ENCODE data around the gene STOX2. TPM values are rescaled to one million over a fixed set of nuclear protein-coding genes. Genes with fewer than 3 reads are reported as not detected.

Gene STOX2
- total and polyA plus RNA-seq, 2 of the 8 experiments (the other 6 are each of a cell fraction or from before 2014, with no cell fraction given), result 5.5 to 20.0 TPM

DNA sequence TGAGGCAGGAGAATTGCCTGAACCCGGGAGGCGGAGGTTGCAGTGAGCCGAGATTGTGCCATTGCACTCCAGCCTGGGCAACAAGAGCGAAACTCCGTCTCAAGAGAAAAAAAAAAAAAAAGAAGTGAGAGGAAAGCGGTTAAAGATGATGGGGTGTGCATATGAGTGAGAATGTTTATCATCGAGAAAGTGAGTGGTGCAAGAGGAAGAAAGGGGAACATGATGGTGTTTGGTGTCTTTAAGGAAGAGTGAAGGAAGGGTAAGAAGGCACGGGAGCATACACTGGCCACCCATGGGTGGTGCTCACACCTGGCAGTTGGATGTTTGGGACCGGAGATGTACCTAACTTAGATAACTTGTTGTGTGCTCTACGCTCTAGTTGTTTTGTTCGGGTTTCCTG is 62.2 kb downstream of the STOX2 start:
- Histone ChIP-seq H3K14ac (ENCODE audit: insufficient read length) (no peak overlapping the region), H3K23me2 (ENCODE audit: low read depth, low read length) (no peaks in the 10 kb centered on the region; the same call in 1 of the 2 replicates), H3K4me1 (replicated peaks in 1 of 4; ENCODE audit: control insufficient read depth in 3 of 4, insufficient read depth in 4 of 4, low read length in 3 of 4) (peaks cover 2 to 9% (median 5%) of the 10 kb centered on the region in 4 experiments; a peak in 5 of 7 replicates), H2BK12ac (ENCODE audit: low read depth, low read length) (no peak overlapping the region), H4K8ac (ENCODE audit: extremely low read depth, insufficient read depth, low read length) (no peak overlapping the region), H2BK15ac (ENCODE audit: low read length) (no peak overlapping the region), H3K27ac (ENCODE audit: low read depth, low read length) (no peak overlapping the region), H3K18ac (ENCODE audit: extremely low read depth, low read length) (no peak overlapping the region), H3K23ac (ENCODE audit: insufficient read length) (no peak overlapping the region), H2BK20ac (ENCODE audit: low read length) (no peak overlapping the region), H3K79me1 (ENCODE audit: low read depth, low read length) (no peaks in the 10 kb centered on the region), H3K9me3 (ENCODE audit: insufficient read depth in 2 of 2, low read depth in 1 of 2, low read length in 1 of 2) (no peaks in the 10 kb centered on the region), H3K56ac (replicated peaks; ENCODE audit: insufficient read length, low read depth, low read length) (no peak overlapping the region), H3K4me2 (ENCODE audit: insufficient read depth in 1 of 2, low read depth in 2 of 2, low read length in 2 of 2) (no peak overlapping the region), H3K36me3 (ENCODE audit: control insufficient read depth in 2 of 4, insufficient read depth in 4 of 4, low read length in 3 of 4) (no peaks in the 10 kb centered on the region), H3K9ac (replicated peaks in 1 of 4; ENCODE audit: extremely low read depth in 1 of 4, low read depth in 3 of 4, low read length in 3 of 4) (no peak overlapping the region), H2AK5ac (ENCODE audit: low read depth, low read length) (no peak overlapping the region), H2AFZ (ENCODE audit: low read length) (no peak overlapping the region), H3K4me3 (ENCODE audit: extremely low read depth in 1 of 4, insufficient read depth in 2 of 4, low read depth in 3 of 4, low read length in 4 of 4) (no peak overlapping the region), H4K20me1 (replicated peaks in 1 of 2; ENCODE audit: control insufficient read depth in 1 of 2, insufficient read depth in 2 of 2, low read length in 2 of 2) (no peaks in the 10 kb centered on the region), H4K91ac (replicated peaks; ENCODE audit: insufficient read length, low read length) (no peak overlapping the region), H2BK5ac (ENCODE audit: low read depth, low read length) (no peak overlapping the region), H3K79me2 (ENCODE audit: control insufficient read depth in 1 of 2, insufficient read depth in 2 of 2, low read length in 2 of 2) (peaks cover 0 to 15% of the 10 kb centered on the region in 2 experiments; a peak in 2 of 4 replicates), H2BK120ac (replicated peaks; ENCODE audit: low read depth, low read length) (no peak overlapping the region), H4K5ac (ENCODE audit: insufficient read length, low read depth, low read length) (no peak overlapping the region), H3K27me3 (replicated peaks in 1 of 4; ENCODE audit: control insufficient read depth in 3 of 4, extremely low read depth in 1 of 4, insufficient read depth in 3 of 4, low read length in 3 of 4) (no peaks in the 10 kb centered on the region), H3K4ac (replicated peaks; ENCODE audit: insufficient read length, low read depth, low read length) (no peak overlapping the region)
- DNase-seq (ENCODE audit: low read depth in 1 of 2, low spot score in 2 of 2) (no peak), FAIRE-seq (no peak)
- ChIA-PET CTCF (ENCODE audit: partially characterized antibody) (interaction anchor here (0.6 to 0.7 kb wide), 2 partner anchors 17 to 131 kb away, joined by 3 to 4 read pairs; no protein-coding TSS in a partner anchor), POLR2A (ENCODE audit: partially characterized antibody) (interaction anchor here (0.8 kb wide), 1 partner anchor 57 kb away, joined by 3 read pairs; no protein-coding TSS in a partner anchor)
- 96 to 100% methylated on average over 2 to 7 of the region's 11 CpGs for WGBS, 2 experiments (ENCODE audit: extremely low coverage in 1 of 2, insufficient coverage in 1 of 2, insufficient read length in 1 of 2, insufficient replicate concordance in 2 of 2, low coverage in 1 of 2, low lambda C conversion rate in 2 of 2, missing lambda C conversion rate in 1 of 2)
- no peak for TF ChIP-seq RNF2 (IDR thresholded peaks at IDR 0.05; ENCODE audit: borderline replicate concordance, low read depth, low read length, missing control alignments, poor library complexity, severe bottlenecking)
- no peak for TF ChIP-seq EP300 (IDR thresholded peaks at IDR 0.05; ENCODE audit: borderline replicate concordance in 1 of 2, low read depth in 2 of 2, low read length in 2 of 2)
- no peak for TF ChIP-seq SUZ12 (IDR thresholded peaks at IDR 0.05; ENCODE audit: low read length)
- TF ChIP-seq GABPA (IDR thresholded peaks at IDR 0.05; ENCODE audit: borderline replicate concordance, insufficient read depth, low read length), result no peak
- TF ChIP-seq PHF8 (conservative IDR thresholded peaks at IDR 0.05; ENCODE audit: low read depth, low read length), result no peak
- TF ChIP-seq CHD2 (IDR thresholded peaks at IDR 0.05; ENCODE audit: low read length), result no peak
- no peak for TF ChIP-seq HDAC6 (IDR thresholded peaks at IDR 0.05; ENCODE audit: low read depth, low read length)
- TF ChIP-seq HDAC2 (IDR thresholded peaks at IDR 0.05; ENCODE audit: borderline replicate concordance in 1 of 2, low read depth in 2 of 2, low read length in 2 of 2), result no peak
- no peak for TF ChIP-seq JUND (IDR thresholded peaks at IDR 0.05; ENCODE audit: low read length)
- TF ChIP-seq POLR2A (IDR thresholded peaks at IDR 0.05; ENCODE audit: control extremely low read depth in 1 of 2, low read depth in 2 of 2, low read length in 2 of 2), result no peak
- TF ChIP-seq, protein P1, sequence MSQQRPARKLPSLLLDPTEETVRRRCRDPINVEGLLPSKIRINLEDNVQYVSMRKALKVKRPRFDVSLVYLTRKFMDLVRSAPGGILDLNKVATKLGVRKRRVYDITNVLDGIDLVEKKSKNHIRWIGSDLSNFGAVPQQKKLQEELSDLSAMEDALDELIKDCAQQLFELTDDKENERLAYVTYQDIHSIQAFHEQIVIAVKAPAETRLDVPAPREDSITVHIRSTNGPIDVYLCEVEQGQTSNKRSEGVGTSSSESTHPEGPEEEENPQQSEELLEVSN (IDR thresholded peaks at IDR 0.05), result no peak
- TF ChIP-seq ASH2L (IDR thresholded peaks at IDR 0.05; ENCODE audit: low read length), result no peak
- no peak for TF ChIP-seq POLR2AphosphoS5 (IDR thresholded peaks at IDR 0.05; ENCODE audit: low read depth, low read length)
